Jurkat, Clone E6-1 (cell line): ENCODE results near the gene CYP3A5.
A peak's percentile ranks its signal among the peaks of the same experiment; 100 is the strongest.

ENCODE experiments used
- DNase-seq: peaks from one replicate; pipeline ENCODE4 v3.0.0-alpha.2; 2011; ENCODE audit warnings: low read depth, low spot score
- H3K4me3 ChIP-seq: 2 replicates; pipeline ENCODE4 v1.5.1; 2011; ENCODE audit warnings: mild to moderate bottlenecking, low read length, control low read depth, moderate library complexity

CYP3A5 gene

GRCh38 chr7:99621271-99621670 lies 58.5 kb downstream of the CYP3A5 start:
- no peak for DNase-seq
- no peak overlapping the region for H3K4me3 ChIP-seq

DNA sequence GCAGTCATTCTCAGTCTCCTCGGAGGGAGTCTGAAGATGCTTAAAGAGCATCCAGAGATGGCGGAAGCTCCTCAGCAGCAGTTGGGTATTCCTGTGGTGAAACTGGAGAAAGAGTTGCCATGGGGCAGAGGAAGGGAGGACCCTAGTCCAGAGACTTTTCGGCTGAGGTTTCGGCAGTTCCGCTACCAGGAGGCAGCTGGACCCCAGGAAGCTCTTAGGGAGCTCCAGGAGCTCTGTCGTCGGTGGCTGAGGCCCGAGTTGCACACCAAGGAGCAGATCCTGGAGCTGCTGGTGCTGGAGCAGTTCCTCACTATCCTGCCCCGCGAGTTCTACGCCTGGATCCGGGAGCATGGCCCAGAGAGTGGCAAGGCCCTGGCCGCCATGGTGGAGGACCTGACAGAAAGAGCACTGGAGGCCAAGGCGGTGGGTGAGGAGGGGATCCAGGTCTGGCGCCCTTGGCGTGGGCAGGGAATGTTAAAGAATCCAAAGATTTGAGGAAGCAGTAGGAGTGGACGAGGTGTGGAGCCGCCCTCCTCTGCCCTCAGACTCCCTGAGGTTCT lies 60.1 kb downstream of the CYP3A5 start:
- no peak for DNase-seq
- no peak overlapping the region for H3K4me3 ChIP-seq

GRCh38 chr7:99618726-99619125 lies 61.1 kb downstream of the CYP3A5 start:
- DNase-seq, result no peak
- H3K4me3 ChIP-seq, result no peak overlapping the region

DNA sequence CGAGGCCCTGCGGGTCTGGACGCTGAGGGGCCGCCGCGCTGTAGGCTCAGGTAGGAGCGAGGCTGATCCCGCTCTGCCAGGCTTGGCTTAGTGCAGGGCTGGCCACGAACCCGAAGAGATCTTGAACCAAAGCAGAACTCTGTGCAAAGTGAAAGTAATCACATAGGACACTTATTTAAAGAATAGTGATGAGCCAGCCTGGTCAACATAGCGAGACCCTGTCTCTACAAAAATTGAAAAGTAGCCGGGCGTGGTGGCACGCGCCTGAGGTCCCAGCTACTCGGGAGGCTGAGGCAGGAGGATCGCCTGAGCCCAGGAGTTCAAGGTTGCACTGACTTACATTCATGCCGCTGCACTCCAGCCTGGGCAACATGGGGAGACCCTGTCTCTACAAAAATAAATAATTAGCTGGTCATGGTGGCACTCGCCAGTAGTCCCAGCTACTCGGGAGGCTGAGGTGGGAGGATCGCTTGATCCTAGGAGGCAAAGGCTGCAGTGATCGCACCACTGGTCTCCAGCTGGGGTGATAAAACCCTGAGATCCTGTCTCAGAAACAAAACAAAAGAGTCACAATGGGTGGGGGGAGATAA lies 62.5 kb downstream of the CYP3A5 start:
- DNase-seq, result no peak
- H3K4me3 ChIP-seq, result peak overlapping the region; percentile 96

- DNase-seq, result peak; percentile 92
- H3K4me3 ChIP-seq, result peak within 1 kb of the TSS; percentile 96
Observed at GRCh38 chr7:99616359-99617191, 63.2 kb downstream of the CYP3A5 start, which contains the start of gene ZSCAN25. TSS of gene ZSCAN25 (plus strand) at chr7:99616946. CDS start at chr7:99619607, 2,661 bp downstream.

DNA sequence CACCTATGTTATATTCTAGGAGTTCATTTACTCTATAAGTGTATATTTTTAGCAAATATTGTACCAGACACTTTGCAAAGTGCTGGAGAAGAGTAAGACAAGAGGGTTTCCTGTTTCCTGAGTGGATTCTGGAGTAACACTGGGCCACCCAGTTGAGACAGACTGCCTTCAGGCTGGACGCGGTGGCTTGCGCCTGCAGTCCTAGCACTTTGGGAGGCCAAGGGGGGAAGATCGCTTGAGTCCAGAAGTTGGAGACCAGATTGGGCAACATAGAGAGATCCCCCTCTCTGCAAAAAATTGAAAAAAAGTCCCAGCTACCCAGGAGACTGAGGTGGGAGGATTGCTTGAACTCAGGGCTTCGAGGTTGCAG lies 63.8 kb downstream of the CYP3A5 start:
- no peak for DNase-seq
- H3K4me3 ChIP-seq, result peak overlapping the region; percentile 96

GRCh38 chr7:99614495-99614894 lies 65.3 kb downstream of the CYP3A5 start:
- DNase-seq, result no peak
- no peak overlapping the region for H3K4me3 ChIP-seq

GRCh38 chr7:99607548-99607947 lies 72.2 kb downstream of the CYP3A5 start:
- no peak for DNase-seq
- H3K4me3 ChIP-seq, result no peak overlapping the region

- H3K4me3 ChIP-seq, result no peak overlapping the region
- no peak for DNase-seq
Observed at GRCh38 chr7:99606531-99606930, 73.3 kb downstream of the CYP3A5 start.

DNA sequence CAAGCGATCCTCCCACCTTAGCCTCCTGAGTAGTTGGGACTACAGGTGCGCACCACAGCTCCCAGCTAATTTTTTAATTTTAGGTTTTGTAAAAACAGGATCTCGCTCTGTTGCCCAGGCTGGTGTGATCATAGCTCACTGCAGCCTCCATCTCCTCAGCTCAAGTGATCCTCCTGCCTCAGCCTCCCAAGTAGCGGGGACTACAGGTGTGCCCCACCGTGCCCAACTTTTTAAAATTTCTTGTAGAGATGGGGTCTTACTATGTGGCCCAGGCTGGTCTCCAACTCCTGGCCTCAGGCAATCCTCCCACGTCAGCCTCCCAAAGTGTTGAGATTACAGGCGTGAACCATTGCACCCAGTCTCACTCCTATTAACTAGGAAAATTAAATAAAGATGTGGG lies 74.3 kb downstream of the CYP3A5 start:
- H3K4me3 ChIP-seq, result no peak overlapping the region
- DNase-seq, result no peak

DNA sequence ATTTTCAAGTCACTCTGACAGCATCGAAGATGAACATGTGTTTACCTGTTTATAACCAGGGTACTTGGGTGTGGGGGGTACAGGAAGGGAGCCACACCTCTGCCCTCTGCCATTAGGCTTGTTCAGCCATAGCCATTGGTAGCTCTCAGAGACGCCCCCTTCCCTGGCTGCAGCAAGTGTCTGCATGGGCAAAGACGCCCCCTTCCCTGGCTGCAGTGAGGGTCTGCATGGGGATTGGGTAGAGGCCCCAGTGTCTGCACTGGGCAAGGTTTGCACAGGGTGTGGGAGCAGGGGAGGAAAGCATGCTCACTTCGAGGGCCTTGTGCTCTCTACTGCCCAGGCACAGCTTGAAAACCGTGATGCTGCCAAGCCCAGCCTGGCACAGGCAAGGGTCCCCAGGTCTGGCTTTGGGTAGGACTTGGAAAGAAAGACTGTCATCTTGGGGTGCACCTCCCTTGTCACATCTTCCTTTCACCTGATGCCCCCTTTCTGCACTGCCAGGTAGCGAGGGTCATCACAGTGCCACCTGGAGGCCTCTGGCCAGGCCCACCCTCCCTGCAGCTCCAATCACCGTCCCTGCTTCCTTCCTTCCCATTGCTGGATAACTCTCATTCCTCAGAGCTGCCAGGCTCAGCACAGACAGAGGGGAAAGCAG lies 78.0 kb downstream of the CYP3A5 start:
- DNase-seq, result no peak
- no peak overlapping the region for H3K4me3 ChIP-seq

DNA sequence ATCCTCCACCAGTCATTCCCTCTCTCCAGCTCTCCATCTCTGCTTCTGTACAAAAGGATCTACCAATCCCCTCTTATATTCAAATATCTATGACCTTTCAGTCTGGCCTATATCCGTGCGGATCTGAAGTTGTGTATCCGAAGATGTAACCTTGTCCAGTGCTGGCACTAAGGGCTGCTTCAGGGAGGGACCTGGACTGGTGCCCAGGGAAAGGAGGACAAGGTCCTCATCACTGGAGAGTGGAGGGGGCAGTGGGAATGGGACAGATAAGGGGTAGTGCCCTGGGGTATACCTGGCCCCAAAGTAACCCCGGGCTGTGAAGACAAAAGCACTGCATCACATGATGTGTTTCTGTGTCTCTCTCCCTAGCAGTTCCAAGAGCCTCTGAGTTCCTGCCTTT lies 80.0 kb downstream of the CYP3A5 start:
- DNase-seq, result no peak

More for the DNA sequence above, 80.0 kb downstream of the CYP3A5 start:
- no peak overlapping the region for H3K4me3 ChIP-seq
